Tibial nerve (tissue), 4 donors: ENCODE data around the gene PHAF1.

ENCODE experiments used
- CTCF ChIP-seq, 5 experiments: fragments of 200-600 bp in 3 of 5; fragments of 450-650 bp in 2 of 5; sonication (generic) in 3 of 5; IDR thresholded peaks; one replicate each; pipeline ENCODE4 v1.5.1; 2016 to 2019; ENCODE audit warnings: antibody characterized with exemption in 5 of 5, mild to moderate bottlenecking in 3 of 5, moderate library complexity in 2 of 5
- EP300 ChIP-seq, 2 donors: sonication (generic); formaldehyde crosslinking; IDR thresholded peaks; one replicate each; pipeline ENCODE4 v1.6.1; 2017; ENCODE audit warnings: antibody characterized with exemption in 2 of 2, mild to moderate bottlenecking in 1 of 2
- POLR2A ChIP-seq, 2 donors: fragments of 450-650 bp; IDR thresholded peaks; one replicate each; pipeline ENCODE4 v1.6.1; 2017; ENCODE audit warnings: antibody characterized with exemption in 2 of 2, mild to moderate bottlenecking in 2 of 2, moderate library complexity in 2 of 2

- no peak for TF ChIP-seq CTCF (IDR thresholded peaks at IDR 0.05)
- TF ChIP-seq POLR2A (IDR thresholded peaks at IDR 0.05): no peak
- TF ChIP-seq EP300 (IDR thresholded peaks at IDR 0.05): no peak
Observed at GRCh38 chr16:67116388-67117311, 6.9 kb downstream of the PHAF1 start.
